Hepatocyte (in vitro differentiated cells): ENCODE data around the gene SERTAD2. TPM values are rescaled to one million over a fixed set of nuclear protein-coding genes. Genes with fewer than 3 reads are reported as not detected.

ENCODE experiments used
- DNase-seq: peaks from one replicate; pipeline ENCODE4 v3.0.0-alpha.2; 2016; ENCODE audit warnings: low spot score
- H2AFZ ChIP-seq: fragments of 200-600 bp; sonication (generic); 2 replicates; pipeline ENCODE4 v1.6.0; 2016; ENCODE audit warnings: antibody characterized with exemption, mild to moderate bottlenecking
- H3K27ac ChIP-seq: fragments of 200-600 bp; sonication (generic); 2 replicates; pipeline ENCODE4 v1.5.1; 2016; ENCODE audit warnings: mild to moderate bottlenecking
- H3K27me3 ChIP-seq: fragments of 200-600 bp; sonication (generic); 2 replicates; pipeline ENCODE4 v1.6.1; 2016
- H3K36me3 ChIP-seq: fragments of 200-600 bp; sonication (generic); replicated peaks from 2 replicates; pipeline ENCODE4 v1.5.1; 2016; ENCODE audit warnings: low read depth; ENCODE audit not compliant: insufficient read depth
- H3K4me1 ChIP-seq: fragments of 200-600 bp; sonication (generic); 2 replicates; pipeline ENCODE4 v1.5.1; 2016; ENCODE audit warnings: mild to moderate bottlenecking, moderate library complexity; ENCODE audit not compliant: insufficient read depth
- H3K4me2 ChIP-seq: fragments of 200-600 bp; sonication (generic); 2 replicates; pipeline ENCODE4 v1.6.0; 2016
- H3K4me3 ChIP-seq: fragments of 200-600 bp; sonication (generic); 2 replicates; pipeline ENCODE4 v1.5.1; 2016; ENCODE audit warnings: mild to moderate bottlenecking
- H3K79me2 ChIP-seq: fragments of 200-600 bp; sonication (generic); 2 replicates; pipeline ENCODE4 v1.6.0; 2017; ENCODE audit warnings: mild to moderate bottlenecking
- H3K9me2 ChIP-seq: fragments of 200-600 bp; sonication (generic); replicated peaks from 2 replicates; pipeline ENCODE4 v1.6.0; 2017; ENCODE audit warnings: mild to moderate bottlenecking; ENCODE audit not compliant: insufficient read depth
- H3K9me3 ChIP-seq: fragments of 200-600 bp; sonication (generic); 2 replicates; pipeline ENCODE4 v1.5.1; 2016; ENCODE audit warnings: low read depth, mild to moderate bottlenecking
- H4K20me1 ChIP-seq: fragments of 200-600 bp; sonication (generic); 2 replicates; pipeline ENCODE4 v1.6.0; 2016; ENCODE audit warnings: mild to moderate bottlenecking; ENCODE audit not compliant: insufficient read depth, poor library complexity, severe bottlenecking
- EZH2 ChIP-seq: fragments of 200-600 bp; sonication (generic); IDR thresholded peaks from 2 replicates; pipeline ENCODE4 v1.6.1; 2016; ENCODE audit warnings: antibody characterized with exemption, mild to moderate bottlenecking, borderline replicate concordance
- EZH2phosphoT487 ChIP-seq: fragments of 200-600 bp; sonication (generic); IDR thresholded peaks from one replicate; pipeline ENCODE4 v1.6.1; 2018; ENCODE audit warnings: antibody characterized with exemption, mild to moderate bottlenecking, low read depth, moderate library complexity; ENCODE audit not compliant: unreplicated experiment, severe bottlenecking
- WGBS: methylation state at CpG from one replicate; pipeline ENCODE4 v1.1.6; 2016; ENCODE audit warnings: low lambda C conversion rate; ENCODE audit errors: missing lambda C conversion rate; 5-methylcytosine and 5-hydroxymethylcytosine counted together
- polyA plus RNA-seq: library from polyadenylated mRNA; unstranded; fragments of >200 nt; fragmentation: Nextera tagmentation; extraction: Ambion mirVana; gene quantifications from 2 replicates; pipeline ENCODE4 v1.2.1, GENCODE V29; 2016
- total RNA-seq: library from RNA; depleted of rRNA; stranded (reverse); fragments of >200 nt; gene quantifications from 2 replicates; pipeline ENCODE4 v1.2.3, GENCODE V29; 2014
- TF ChIP-seq, protein P1 (sequence below): fragments of 200-600 bp; sonication (generic); IDR thresholded peaks from 2 replicates; pipeline ENCODE4 v1.5.1; 2016; ENCODE audit warnings: antibody characterized with exemption, mild to moderate bottlenecking; ENCODE audit not compliant: poor library complexity

The SERTAD2 gene
- total and polyA plus RNA-seq, 2 experiments from 2014 or later: 13.8 to 23.8 TPM

DNA sequence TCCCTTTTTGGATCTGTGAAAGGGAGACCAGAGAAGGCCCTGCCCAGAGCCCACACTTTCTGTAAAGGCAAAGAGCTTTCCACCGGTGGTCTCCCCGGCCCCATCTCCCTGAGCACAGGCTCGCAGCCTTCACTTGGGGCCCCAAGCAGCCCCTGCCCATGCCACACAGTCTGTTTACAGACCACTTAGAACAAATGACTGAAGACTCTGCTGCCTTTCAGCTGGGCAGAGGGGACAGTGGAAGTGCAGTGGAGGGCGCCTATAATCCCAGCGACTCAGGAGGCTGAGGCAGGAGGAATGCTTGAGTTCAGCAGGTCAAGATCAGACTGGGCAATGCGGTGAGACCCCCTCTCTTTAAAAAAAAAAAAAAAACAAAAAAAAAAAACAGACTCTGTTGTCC, 28.9 kb downstream of the SERTAD2 start:
- no peak overlapping the region for H3K27ac ChIP-seq
- DNase-seq: no peak
- no peaks in the 10 kb centered on the region for H3K79me2 ChIP-seq
- TF ChIP-seq, protein P1, sequence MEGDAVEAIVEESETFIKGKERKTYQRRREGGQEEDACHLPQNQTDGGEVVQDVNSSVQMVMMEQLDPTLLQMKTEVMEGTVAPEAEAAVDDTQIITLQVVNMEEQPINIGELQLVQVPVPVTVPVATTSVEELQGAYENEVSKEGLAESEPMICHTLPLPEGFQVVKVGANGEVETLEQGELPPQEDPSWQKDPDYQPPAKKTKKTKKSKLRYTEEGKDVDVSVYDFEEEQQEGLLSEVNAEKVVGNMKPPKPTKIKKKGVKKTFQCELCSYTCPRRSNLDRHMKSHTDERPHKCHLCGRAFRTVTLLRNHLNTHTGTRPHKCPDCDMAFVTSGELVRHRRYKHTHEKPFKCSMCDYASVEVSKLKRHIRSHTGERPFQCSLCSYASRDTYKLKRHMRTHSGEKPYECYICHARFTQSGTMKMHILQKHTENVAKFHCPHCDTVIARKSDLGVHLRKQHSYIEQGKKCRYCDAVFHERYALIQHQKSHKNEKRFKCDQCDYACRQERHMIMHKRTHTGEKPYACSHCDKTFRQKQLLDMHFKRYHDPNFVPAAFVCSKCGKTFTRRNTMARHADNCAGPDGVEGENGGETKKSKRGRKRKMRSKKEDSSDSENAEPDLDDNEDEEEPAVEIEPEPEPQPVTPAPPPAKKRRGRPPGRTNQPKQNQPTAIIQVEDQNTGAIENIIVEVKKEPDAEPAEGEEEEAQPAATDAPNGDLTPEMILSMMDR: no peak
- TF ChIP-seq EZH2: no peak
- TF ChIP-seq EZH2phosphoT487: no peak
- H3K9me2 ChIP-seq: no peaks in the 10 kb centered on the region
- H3K4me1 ChIP-seq: peaks cover 7% of the 10 kb centered on the region
- no peak overlapping the region for H2AFZ ChIP-seq
- 90% methylated on average over 6 of the region's 6 CpGs for WGBS
- H3K9me3 ChIP-seq: no peaks in the 10 kb centered on the region
- no peaks in the 10 kb centered on the region for H3K27me3 ChIP-seq
- no peaks in the 10 kb centered on the region for H3K36me3 ChIP-seq
- no peak overlapping the region for H3K4me2 ChIP-seq
- H3K4me3 ChIP-seq: no peak overlapping the region
- no peaks in the 10 kb centered on the region for H4K20me1 ChIP-seq

DNA sequence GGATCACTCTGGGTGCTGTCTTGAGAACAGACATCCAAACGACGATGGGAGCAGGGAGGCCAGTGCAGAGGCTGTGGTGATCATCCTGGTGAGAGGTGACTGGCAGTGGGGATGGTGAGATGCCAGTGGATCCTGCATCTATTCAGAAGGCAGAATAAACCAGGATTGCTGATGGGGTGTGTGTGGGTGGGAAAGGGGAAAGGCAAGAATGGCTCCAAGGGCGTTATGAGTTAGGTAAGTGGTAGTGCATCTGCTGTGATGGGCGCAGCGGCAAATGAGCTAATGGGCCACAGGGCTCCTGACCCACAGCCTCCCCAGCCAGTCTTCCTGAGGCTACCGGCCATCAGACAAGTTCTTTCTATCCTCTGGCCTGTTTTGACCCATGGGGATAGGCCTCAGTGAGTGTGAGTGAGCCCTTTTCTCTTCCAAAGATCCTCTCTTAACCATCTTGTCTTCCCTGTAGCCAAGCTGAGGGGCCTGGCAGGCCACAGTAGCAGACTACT, 29.6 kb downstream of the SERTAD2 start:
- TF ChIP-seq EZH2 (no peak), EZH2phosphoT487 (no peak)
- TF ChIP-seq, protein P1: no peak
- WGBS: 94% methylated on average over 6 of the region's 6 CpGs
- Histone ChIP-seq H3K9me3 (no peaks in the 10 kb centered on the region), H3K4me3 (no peak overlapping the region), H4K20me1 (no peaks in the 10 kb centered on the region), H3K4me2 (no peak overlapping the region), H3K9me2 (no peaks in the 10 kb centered on the region), H3K27me3 (no peaks in the 10 kb centered on the region), H3K79me2 (no peaks in the 10 kb centered on the region), H2AFZ (no peak overlapping the region), H3K27ac (no peak overlapping the region), H3K36me3 (no peaks in the 10 kb centered on the region), H3K4me1 (peaks cover 7% of the 10 kb centered on the region)
- no peak for DNase-seq

DNA sequence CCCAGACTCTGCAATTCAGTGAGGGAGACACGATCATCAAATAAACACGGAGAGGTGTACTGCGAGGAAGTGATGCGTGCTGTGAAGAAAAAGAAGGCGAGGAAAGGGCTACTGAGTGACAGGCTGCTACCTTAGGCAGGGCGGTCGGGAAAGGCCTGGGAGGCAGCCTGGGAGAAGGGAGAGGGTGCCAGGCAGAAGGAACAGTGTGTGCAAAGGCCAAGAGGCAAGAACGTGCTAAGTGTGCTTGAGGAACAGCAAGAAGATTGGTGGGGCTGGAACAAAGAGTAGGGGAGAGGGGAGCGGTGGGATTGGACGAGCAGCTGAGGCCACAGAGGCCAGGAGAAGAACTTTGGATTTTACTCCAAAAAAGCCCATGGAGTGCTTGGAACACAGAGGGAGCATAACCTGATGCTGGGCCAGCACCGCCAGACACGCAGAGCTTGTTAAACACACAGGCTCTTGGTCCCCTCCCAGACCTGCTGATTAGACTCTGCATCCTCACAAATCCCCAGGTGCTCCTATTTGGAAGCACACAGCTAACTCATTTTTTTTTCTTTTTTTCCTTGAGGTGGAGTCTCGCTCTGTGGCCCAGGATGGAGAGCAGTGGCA, 30.4 kb downstream of the SERTAD2 start:
- Histone ChIP-seq H3K79me2 (no peaks in the 10 kb centered on the region), H4K20me1 (no peaks in the 10 kb centered on the region), H3K27me3 (no peaks in the 10 kb centered on the region), H3K36me3 (no peaks in the 10 kb centered on the region), H3K4me2 (no peak overlapping the region), H3K4me3 (no peak overlapping the region), H3K27ac (no peak overlapping the region), H2AFZ (no peak overlapping the region), H3K9me2 (no peaks in the 10 kb centered on the region), H3K4me1 (peaks cover 7% of the 10 kb centered on the region), H3K9me3 (no peaks in the 10 kb centered on the region)
- DNase-seq: no peak
- WGBS: 79% methylated on average over 13 of the region's 13 CpGs
- TF ChIP-seq EZH2: no peak
- TF ChIP-seq EZH2phosphoT487: no peak
- TF ChIP-seq, protein P1: no peak
